Activated naive CD8-positive, alpha-beta T cell treated with anti-CD3 and anti-CD28 coated beads for 36 hours (primary cell): Measurements from ENCODE around the gene TRAPPC13. TPM values are rescaled to one million over a fixed set of nuclear protein-coding genes. Genes with fewer than 3 reads are reported as not detected.
"Not testable (repeated sequence)": the region's sequence is repeated elsewhere in the genome, so short reads cannot be mapped to it uniquely, and the experiment has no call there.

Source experiments
- DNase-seq: peaks from one replicate; pipeline ENCODE4 v3.0.0; 2021
- H3K27ac Mint-ChIP-seq: one replicate; pipeline ENCODE4 v1.8.0; 2022; ENCODE audit warnings: mild to moderate bottlenecking, moderate library complexity, mixed read lengths
- H3K27me3 Mint-ChIP-seq: one replicate; pipeline ENCODE4 v1.8.0; 2022; ENCODE audit warnings: mild to moderate bottlenecking, mixed read lengths
- H3K36me3 Mint-ChIP-seq: one replicate; pipeline ENCODE4 v1.8.0; 2021; ENCODE audit warnings: mild to moderate bottlenecking, mixed read lengths
- H3K4me1 Mint-ChIP-seq: one replicate; pipeline ENCODE4 v1.8.0; 2021; ENCODE audit warnings: mixed read lengths
- H3K4me3 Mint-ChIP-seq: one replicate; pipeline ENCODE4 v1.8.0; 2022; ENCODE audit warnings: mild to moderate bottlenecking, moderate library complexity, mixed read lengths
- H3K9me3 Mint-ChIP-seq: one replicate; pipeline ENCODE4 v1.8.0; 2022; ENCODE audit warnings: mixed read lengths
- total RNA-seq, 2 experiments: library from RNA; stranded (reverse); gene quantifications; one replicate each; pipeline ENCODE4 v1.2.3, GENCODE V29; 2021

The TRAPPC13 gene, protein sequence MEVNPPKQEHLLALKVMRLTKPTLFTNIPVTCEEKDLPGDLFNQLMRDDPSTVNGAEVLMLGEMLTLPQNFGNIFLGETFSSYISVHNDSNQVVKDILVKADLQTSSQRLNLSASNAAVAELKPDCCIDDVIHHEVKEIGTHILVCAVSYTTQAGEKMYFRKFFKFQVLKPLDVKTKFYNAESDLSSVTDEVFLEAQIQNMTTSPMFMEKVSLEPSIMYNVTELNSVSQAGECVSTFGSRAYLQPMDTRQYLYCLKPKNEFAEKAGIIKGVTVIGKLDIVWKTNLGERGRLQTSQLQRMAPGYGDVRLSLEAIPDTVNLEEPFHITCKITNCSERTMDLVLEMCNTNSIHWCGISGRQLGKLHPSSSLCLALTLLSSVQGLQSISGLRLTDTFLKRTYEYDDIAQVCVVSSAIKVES
- total RNA-seq, result 10 to 100 TPM; 23.3 to 24.3 TPM

GRCh38 chr5:65624571-65625555 is at the start of gene TRAPPC13, which contains the start of gene SHLD3:
Gene TRAPPC13, plus strand, starts transcription at chr5:65625027. Its CDS starts 34 bp downstream, at chr5:65625061.
Gene SHLD3, plus strand, starts transcription at chr5:65625027. Its CDS starts 4,561 bp downstream, at chr5:65629588.
- Mint-ChIP-seq H3K9me3 (no peaks in the 10 kb centered on the region), H3K4me3 (peak within 1 kb of the TSS; percentile 97), H3K4me1 (peaks cover 40% of the 10 kb centered on the region), H3K27ac (peak within 1 kb of the TSS; percentile 97), H3K36me3 (peaks cover 25% of the 10 kb centered on the region), H3K27me3 (no peaks in the 10 kb centered on the region)
- DNase-seq, result peak; percentile 81

DNA sequence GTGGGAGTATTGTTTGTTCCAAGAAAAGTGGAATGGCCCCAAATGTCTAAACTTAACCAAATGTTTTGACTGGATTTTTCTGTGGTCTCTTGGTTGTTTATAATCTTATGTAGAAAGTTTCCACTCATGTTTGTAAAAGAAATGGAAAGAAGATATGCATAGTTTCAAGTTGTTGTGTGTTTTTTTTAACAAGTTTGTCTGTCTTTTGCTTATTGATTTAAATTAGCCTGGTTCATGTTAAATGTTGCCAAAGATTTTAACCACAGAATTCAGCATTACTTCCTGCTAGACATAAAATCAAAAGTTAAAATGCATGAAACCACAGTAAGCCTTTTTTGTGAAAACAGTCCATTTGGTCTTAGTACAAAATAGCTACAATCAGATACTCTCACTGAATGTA is 47.7 kb upstream of the TRAPPC13 start:
- no peak for DNase-seq
- Mint-ChIP-seq H3K4me3 (no peak overlapping the region), H3K36me3 (peaks cover 27% of the 10 kb centered on the region), H3K9me3 (no peaks in the 10 kb centered on the region), H3K27me3 (no peaks in the 10 kb centered on the region), H3K4me1 (peaks cover 25% of the 10 kb centered on the region), H3K27ac (peak overlapping the region; percentile 54)

- H3K9me3 Mint-ChIP-seq, result no peaks in the 10 kb centered on the region
- no peaks in the 10 kb centered on the region for H3K4me1 Mint-ChIP-seq
- DNase-seq, result no peak
- H3K36me3 Mint-ChIP-seq, result peaks cover 5% of the 10 kb centered on the region
- H3K27ac Mint-ChIP-seq, result no peak overlapping the region
- no peaks in the 10 kb centered on the region for H3K27me3 Mint-ChIP-seq
- H3K4me3 Mint-ChIP-seq, result no peak overlapping the region
These were observed 36.1 kb upstream of the TRAPPC13 start for GRCh38 chr5:65588694-65589093.

GRCh38 chr5:65601761-65602160 is 23.1 kb upstream of the TRAPPC13 start:
- not testable (repeated sequence) for DNase-seq, H3K27me3 Mint-ChIP-seq, H3K4me3 Mint-ChIP-seq, H3K4me1 Mint-ChIP-seq, H3K9me3 Mint-ChIP-seq, H3K27ac Mint-ChIP-seq
- H3K36me3 Mint-ChIP-seq, result peaks cover 38% of the 10 kb centered on the region

DNA sequence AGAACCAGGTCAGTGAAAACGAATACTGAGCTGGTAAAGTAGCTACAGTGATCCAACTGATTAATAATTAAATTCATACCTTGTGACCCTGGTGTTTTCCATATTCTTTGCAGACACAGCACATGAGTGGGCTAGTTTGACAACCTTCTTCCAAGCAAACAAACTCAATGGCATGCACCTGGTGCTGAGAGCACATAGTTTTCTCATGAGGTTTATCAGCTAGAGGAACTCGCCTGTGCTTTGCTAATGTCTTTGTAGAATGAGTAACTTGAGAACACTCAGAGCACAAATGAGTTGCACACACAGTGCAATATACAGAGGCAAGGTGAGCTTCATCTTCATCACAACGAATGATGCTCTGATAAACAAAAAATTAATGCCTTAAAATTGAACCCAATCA is 13.3 kb upstream of the TRAPPC13 start:
- H3K4me1 Mint-ChIP-seq, result peaks cover 16% of the 10 kb centered on the region
- H3K36me3 Mint-ChIP-seq, result peaks cover 22% of the 10 kb centered on the region
- no peak overlapping the region for H3K27ac Mint-ChIP-seq
- H3K27me3 Mint-ChIP-seq, result no peaks in the 10 kb centered on the region
- H3K9me3 Mint-ChIP-seq, result no peaks in the 10 kb centered on the region
- no peak for DNase-seq
- H3K4me3 Mint-ChIP-seq, result no peak overlapping the region

GRCh38 chr5:65612298-65612907 is 12.4 kb upstream of the TRAPPC13 start:
- no peaks in the 10 kb centered on the region for H3K27me3 Mint-ChIP-seq
- peaks cover 19% of the 10 kb centered on the region for H3K36me3 Mint-ChIP-seq
- no peak for DNase-seq
- H3K4me3 Mint-ChIP-seq, result no peak overlapping the region
- no peaks in the 10 kb centered on the region for H3K9me3 Mint-ChIP-seq
- peaks cover 16% of the 10 kb centered on the region for H3K4me1 Mint-ChIP-seq
- H3K27ac Mint-ChIP-seq, result no peak overlapping the region

DNA sequence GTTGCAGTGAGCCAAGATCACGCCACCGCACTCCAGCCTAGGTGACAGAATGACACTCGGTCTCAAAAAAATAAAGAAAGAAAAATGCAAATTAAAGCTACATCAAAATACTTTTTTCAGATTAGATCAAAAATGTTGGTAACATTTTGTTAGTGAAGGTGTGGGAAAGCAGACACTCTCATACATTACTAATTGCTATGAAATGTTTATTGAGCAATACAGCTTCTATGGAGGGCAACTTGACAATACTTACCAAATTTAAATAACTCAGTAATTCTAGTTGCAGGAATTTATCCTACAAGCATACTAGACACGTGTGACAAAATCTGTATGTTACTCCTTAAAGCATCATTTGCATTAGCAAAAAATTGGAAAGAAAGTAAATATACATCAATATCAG is 4.8 kb upstream of the TRAPPC13 start:
- no peaks in the 10 kb centered on the region for H3K27me3 Mint-ChIP-seq
- DNase-seq, result no peak
- no peaks in the 10 kb centered on the region for H3K9me3 Mint-ChIP-seq
- peaks cover 4% of the 10 kb centered on the region for H3K36me3 Mint-ChIP-seq
- no peak overlapping the region for H3K27ac Mint-ChIP-seq
- H3K4me3 Mint-ChIP-seq, result no peak overlapping the region
- H3K4me1 Mint-ChIP-seq, result peaks cover 37% of the 10 kb centered on the region

DNA sequence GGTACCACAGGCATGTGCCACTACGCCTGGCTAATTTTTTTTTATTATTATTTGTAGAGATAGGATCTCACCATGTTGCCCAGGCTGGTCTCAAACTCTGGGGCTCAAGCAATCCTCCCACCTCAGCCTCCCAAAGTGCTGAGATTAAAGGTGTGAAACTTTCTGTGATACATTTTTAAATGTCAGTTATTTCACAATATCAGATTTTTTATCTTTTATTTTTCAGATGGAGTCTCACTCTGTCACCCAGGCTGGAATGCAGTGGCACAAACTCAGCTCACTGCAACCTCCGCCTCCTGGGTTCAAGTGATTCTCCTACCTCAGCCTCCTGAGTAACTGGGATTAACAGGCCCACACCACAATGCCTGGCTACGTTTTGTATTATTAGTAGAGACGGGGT is 2.9 kb upstream of the TRAPPC13 start:
- not testable (repeated sequence) for H3K4me3 Mint-ChIP-seq, H3K27ac Mint-ChIP-seq, H3K27me3 Mint-ChIP-seq, DNase-seq, H3K9me3 Mint-ChIP-seq
- Mint-ChIP-seq H3K36me3 (peaks cover 10% of the 10 kb centered on the region), H3K4me1 (peaks cover 37% of the 10 kb centered on the region)

GRCh38 chr5:65623482-65623881 is 1.3 kb upstream of the TRAPPC13 start:
- no peak for DNase-seq
- Mint-ChIP-seq H3K27ac (peak overlapping the region; percentile 97), H3K4me3 (peak overlapping the region; percentile 97), H3K27me3 (no peaks in the 10 kb centered on the region), H3K4me1 (peaks cover 41% of the 10 kb centered on the region), H3K9me3 (no peaks in the 10 kb centered on the region), H3K36me3 (peaks cover 17% of the 10 kb centered on the region)

DNA sequence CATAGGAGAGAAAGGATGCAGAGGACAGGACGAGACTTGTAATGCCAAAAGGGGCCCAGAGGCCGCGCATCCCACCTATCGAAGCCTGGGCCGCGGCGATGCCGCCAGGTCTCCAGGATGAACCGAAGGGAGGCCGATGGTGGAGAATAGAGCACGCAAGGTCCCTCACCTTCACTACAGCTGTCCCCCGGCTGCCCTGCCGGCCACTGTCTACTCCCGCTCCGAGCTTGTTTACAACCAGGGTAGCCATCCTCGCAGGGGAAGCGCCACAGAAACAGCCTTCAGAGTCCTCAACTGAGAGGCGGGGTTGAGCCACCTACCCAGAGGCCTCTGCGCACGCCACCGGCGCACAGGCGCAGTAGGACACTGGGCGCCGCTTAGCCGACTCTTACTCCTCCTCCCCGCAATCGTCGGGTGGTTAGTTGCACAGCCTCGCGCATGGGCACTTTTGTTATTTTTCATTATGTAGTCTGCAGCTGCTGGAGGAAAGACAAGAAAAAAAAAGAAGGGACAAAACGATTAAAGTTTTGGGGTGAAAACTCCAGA is 729 bp upstream of the TRAPPC13 start, which contains the start of gene TRIM23:
Gene TRIM23 (minus strand): TSS at position 309 of the 546 bp plus-strand sequence. CDS start 59 bp downstream, at position 250.
- Mint-ChIP-seq H3K4me1 (peaks cover 39% of the 10 kb centered on the region), H3K27me3 (no peaks in the 10 kb centered on the region), H3K27ac (peak within 1 kb of the TSS; percentile 97), H3K9me3 (no peaks in the 10 kb centered on the region), H3K4me3 (peak within 1 kb of the TSS; percentile 97), H3K36me3 (peaks cover 19% of the 10 kb centered on the region)
- DNase-seq, result peak; percentile 92

DNA sequence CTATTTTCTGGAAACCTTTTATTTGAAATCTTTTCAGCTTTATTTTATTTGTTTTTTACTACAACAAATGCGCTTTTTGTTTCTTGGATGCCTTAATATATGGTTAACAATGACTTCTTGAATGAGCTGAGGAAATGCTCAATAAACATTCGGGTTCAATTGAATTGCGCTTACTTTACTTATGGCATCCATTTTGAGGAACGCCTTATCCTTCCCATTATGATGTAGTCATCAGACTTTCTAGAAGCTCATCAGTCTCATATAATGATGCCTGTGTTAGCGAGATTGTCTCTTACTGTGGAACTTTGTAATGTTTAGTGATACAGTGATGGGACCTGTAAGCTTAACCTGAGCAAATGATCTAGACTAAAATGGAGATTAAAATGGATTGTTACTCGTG is 916 bp downstream of the TRAPPC13 start:
- H3K9me3 Mint-ChIP-seq, result no peaks in the 10 kb centered on the region
- DNase-seq, result no peak
- H3K36me3 Mint-ChIP-seq, result peaks cover 26% of the 10 kb centered on the region
- H3K27ac Mint-ChIP-seq, result peak overlapping the region; percentile 97
- no peaks in the 10 kb centered on the region for H3K27me3 Mint-ChIP-seq
- peak overlapping the region; percentile 97 for H3K4me3 Mint-ChIP-seq
- H3K4me1 Mint-ChIP-seq, result peaks cover 40% of the 10 kb centered on the region

DNA sequence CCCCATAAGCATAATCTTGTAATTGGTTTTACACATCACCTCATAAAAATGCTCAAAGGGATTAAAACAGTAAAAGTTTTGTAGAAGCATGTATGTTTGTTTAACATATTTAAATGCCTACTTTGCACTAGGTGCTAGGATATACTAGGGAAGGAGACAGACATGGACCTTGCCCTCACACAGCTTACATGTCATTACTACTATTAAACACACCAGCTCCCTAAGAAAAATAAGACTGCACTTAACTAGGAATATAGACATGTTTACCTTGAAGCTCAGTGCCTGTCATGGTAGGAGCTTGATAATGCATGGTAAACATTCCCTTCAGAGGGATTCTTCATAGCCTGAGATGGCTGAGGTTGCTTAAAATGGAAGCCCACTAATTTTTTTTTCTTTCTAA is 6.2 kb downstream of the TRAPPC13 start:
- H3K36me3 Mint-ChIP-seq, result peaks cover 21% of the 10 kb centered on the region
- no peaks in the 10 kb centered on the region for H3K9me3 Mint-ChIP-seq
- H3K4me3 Mint-ChIP-seq, result no peak overlapping the region
- peaks cover 25% of the 10 kb centered on the region for H3K4me1 Mint-ChIP-seq
- no peaks in the 10 kb centered on the region for H3K27me3 Mint-ChIP-seq
- no peak for DNase-seq
- no peak overlapping the region for H3K27ac Mint-ChIP-seq

DNA sequence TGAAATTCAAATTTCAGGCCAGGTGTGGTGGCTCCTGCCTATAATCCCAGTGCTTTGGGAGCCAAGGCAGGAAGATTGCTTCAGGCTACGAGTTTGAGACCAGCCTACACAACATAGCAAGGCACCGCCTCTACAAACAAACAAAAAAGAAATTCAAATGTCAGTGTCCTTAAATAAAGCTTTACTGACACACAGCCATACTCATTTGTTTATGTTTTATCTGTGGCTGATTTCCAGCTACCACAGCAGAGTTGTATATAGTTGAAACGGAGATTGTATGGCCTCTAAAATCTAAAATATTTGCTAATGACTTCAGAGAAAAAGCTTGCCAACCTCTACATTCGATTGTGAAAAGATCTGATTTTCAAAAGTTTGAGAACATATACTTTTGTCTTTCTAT is 15.4 kb downstream of the TRAPPC13 start:
- Mint-ChIP-seq H3K36me3 (peaks cover 16% of the 10 kb centered on the region), H3K4me1 (no peaks in the 10 kb centered on the region), H3K27ac (no peak overlapping the region), H3K27me3 (no peaks in the 10 kb centered on the region), H3K4me3 (no peak overlapping the region), H3K9me3 (no peaks in the 10 kb centered on the region)
- DNase-seq, result no peak

- Mint-ChIP-seq H3K36me3 (peaks cover 12% of the 10 kb centered on the region), H3K27ac (no peak overlapping the region), H3K9me3 (no peaks in the 10 kb centered on the region), H3K4me3 (no peak overlapping the region), H3K4me1 (no peaks in the 10 kb centered on the region), H3K27me3 (no peaks in the 10 kb centered on the region)
- DNase-seq, result no peak
These were observed 22.1 kb downstream of the TRAPPC13 start for GRCh38 chr5:65646938-65647337.
